HEK293 (cell line): ENCODE data around the gene CLEC4G.

ENCODE experiments used
- CTCF ChIP-seq: fragments of 450-650 bp; formaldehyde crosslinking; IDR thresholded peaks from 2 replicates; pipeline ENCODE4 v1.5.1; 2016; ENCODE audit warnings: missing biosample characterization, missing genetic modification characterization
- ZBTB17 ChIP-seq: fragments of 450-650 bp; formaldehyde crosslinking; IDR thresholded peaks from 2 replicates; pipeline ENCODE4 v1.5.1; 2016; ENCODE audit warnings: missing biosample characterization, missing genetic modification characterization
- ZBTB48 ChIP-seq: fragments of 450-650 bp; formaldehyde crosslinking; IDR thresholded peaks from 2 replicates; pipeline ENCODE4 v1.5.1; 2016; ENCODE audit warnings: missing biosample characterization, missing genetic modification characterization
- ZNF155 ChIP-seq: fragments of 450-650 bp; formaldehyde crosslinking; IDR thresholded peaks from 2 replicates; pipeline ENCODE4 v1.5.1; 2016; ENCODE audit warnings: missing biosample characterization, missing genetic modification characterization
- ZNF157 ChIP-seq: fragments of 450-650 bp; formaldehyde crosslinking; IDR thresholded peaks from 2 replicates; pipeline ENCODE4 v1.5.1; 2016; ENCODE audit warnings: missing biosample characterization, missing genetic modification characterization
- ZNF561 ChIP-seq: fragments of 450-650 bp; IDR thresholded peaks from 2 replicates; pipeline ENCODE4 v1.5.1; 2018; ENCODE audit warnings: missing biosample characterization, missing genetic modification characterization, borderline replicate concordance
- ZNF571 ChIP-seq: fragments of 450-650 bp; formaldehyde crosslinking; IDR thresholded peaks from 2 replicates; pipeline ENCODE4 v1.5.0; 2017; ENCODE audit warnings: missing biosample characterization, missing genetic modification characterization
- ZSCAN16 ChIP-seq: fragments of 450-650 bp; formaldehyde crosslinking; IDR thresholded peaks from 2 replicates; pipeline ENCODE4 v1.5.1; 2016; ENCODE audit warnings: missing biosample characterization, missing genetic modification characterization

GRCh38 chr19:7692417-7693088 is 39.4 kb downstream of the CLEC4G start:
- no peak for TF ChIP-seq CTCF
- no peak for TF ChIP-seq ZBTB48 (tag by site-specific recombination)
- TF ChIP-seq ZNF157 = no peak
- no peak for TF ChIP-seq ZNF155 (tag by site-specific recombination)
- no peak for TF ChIP-seq ZNF561 (tag by site-specific recombination)
- no peak for TF ChIP-seq ZSCAN16 (tag by site-specific recombination)
- TF ChIP-seq ZBTB17 (tag by site-specific recombination) = no peak
- TF ChIP-seq ZNF571 (tag by site-specific recombination) = no peak
